ENCODE measurements around the gene CPTP.

DNA sequence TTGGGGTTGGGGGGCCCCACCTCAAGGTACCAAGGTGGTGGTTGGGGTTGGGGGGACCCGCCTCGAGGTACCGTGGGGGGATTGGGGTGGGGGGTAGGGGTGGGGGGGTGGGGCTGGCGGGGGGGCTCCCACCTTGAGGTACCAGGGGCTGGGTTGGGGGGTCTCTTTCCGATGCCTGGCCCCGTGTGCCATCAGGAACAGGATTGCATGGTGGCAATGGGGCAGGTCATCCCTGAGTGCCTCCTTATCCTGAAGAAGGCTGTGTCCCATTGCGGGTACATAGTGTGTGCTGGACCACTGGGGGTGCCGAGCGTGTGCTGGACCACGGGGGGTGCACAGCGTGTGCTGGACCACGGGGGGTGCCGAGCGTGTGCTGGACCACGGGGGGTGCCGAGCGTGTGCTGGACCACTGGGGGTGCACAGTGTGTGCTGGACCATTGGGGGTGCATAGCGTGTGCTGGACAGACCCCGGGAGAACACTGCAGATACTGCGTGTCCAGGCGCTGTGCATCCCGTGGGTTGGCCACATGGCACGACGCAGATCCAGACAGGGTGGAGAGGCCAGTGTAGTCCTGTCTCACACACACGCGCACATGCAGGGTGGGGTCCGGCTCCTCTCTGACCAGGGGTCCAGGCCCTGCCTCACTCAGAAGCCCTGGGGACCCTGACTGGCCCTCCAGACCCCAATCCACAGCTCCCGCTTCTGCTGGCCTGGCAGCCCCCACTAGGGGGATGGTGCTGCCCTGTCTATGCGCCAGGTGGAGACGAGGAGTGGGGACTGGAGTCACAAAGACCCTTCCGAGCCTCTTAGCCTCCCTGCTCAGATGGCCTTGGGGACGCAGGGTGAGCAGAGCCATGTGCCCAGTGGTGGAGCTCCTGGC, 40.1 kb upstream of the CPTP start:
- TF ChIP-seq, protein P1, sequence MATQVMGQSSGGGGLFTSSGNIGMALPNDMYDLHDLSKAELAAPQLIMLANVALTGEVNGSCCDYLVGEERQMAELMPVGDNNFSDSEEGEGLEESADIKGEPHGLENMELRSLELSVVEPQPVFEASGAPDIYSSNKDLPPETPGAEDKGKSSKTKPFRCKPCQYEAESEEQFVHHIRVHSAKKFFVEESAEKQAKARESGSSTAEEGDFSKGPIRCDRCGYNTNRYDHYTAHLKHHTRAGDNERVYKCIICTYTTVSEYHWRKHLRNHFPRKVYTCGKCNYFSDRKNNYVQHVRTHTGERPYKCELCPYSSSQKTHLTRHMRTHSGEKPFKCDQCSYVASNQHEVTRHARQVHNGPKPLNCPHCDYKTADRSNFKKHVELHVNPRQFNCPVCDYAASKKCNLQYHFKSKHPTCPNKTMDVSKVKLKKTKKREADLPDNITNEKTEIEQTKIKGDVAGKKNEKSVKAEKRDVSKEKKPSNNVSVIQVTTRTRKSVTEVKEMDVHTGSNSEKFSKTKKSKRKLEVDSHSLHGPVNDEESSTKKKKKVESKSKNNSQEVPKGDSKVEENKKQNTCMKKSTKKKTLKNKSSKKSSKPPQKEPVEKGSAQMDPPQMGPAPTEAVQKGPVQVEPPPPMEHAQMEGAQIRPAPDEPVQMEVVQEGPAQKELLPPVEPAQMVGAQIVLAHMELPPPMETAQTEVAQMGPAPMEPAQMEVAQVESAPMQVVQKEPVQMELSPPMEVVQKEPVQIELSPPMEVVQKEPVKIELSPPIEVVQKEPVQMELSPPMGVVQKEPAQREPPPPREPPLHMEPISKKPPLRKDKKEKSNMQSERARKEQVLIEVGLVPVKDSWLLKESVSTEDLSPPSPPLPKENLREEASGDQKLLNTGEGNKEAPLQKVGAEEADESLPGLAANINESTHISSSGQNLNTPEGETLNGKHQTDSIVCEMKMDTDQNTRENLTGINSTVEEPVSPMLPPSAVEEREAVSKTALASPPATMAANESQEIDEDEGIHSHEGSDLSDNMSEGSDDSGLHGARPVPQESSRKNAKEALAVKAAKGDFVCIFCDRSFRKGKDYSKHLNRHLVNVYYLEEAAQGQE (IDR thresholded peaks at IDR 0.05; ENCODE audit: low read depth, low read length) = no peak
- TF ChIP-seq, protein P2, sequence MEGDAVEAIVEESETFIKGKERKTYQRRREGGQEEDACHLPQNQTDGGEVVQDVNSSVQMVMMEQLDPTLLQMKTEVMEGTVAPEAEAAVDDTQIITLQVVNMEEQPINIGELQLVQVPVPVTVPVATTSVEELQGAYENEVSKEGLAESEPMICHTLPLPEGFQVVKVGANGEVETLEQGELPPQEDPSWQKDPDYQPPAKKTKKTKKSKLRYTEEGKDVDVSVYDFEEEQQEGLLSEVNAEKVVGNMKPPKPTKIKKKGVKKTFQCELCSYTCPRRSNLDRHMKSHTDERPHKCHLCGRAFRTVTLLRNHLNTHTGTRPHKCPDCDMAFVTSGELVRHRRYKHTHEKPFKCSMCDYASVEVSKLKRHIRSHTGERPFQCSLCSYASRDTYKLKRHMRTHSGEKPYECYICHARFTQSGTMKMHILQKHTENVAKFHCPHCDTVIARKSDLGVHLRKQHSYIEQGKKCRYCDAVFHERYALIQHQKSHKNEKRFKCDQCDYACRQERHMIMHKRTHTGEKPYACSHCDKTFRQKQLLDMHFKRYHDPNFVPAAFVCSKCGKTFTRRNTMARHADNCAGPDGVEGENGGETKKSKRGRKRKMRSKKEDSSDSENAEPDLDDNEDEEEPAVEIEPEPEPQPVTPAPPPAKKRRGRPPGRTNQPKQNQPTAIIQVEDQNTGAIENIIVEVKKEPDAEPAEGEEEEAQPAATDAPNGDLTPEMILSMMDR (IDR thresholded peaks at IDR 0.05 in 2 of 3, conservative IDR thresholded peaks at IDR 0.05 in 1 of 3; ENCODE audit: control insufficient read depth in 2 of 3, extremely low read depth in 1 of 3, insufficient read depth in 1 of 3, low read depth in 3 of 3, low read length in 3 of 3) = no peak
- TF ChIP-seq TBL1XR1 (IDR thresholded peaks at IDR 0.05; ENCODE audit: low read depth, low read length) (no peak), EP300 (IDR thresholded peaks at IDR 0.05; ENCODE audit: borderline replicate concordance in 1 of 2, control insufficient read depth in 1 of 2, low read depth in 2 of 2, low read length in 2 of 2) (no peak), EZH2 (IDR thresholded peaks at IDR 0.05; ENCODE audit: borderline replicate concordance, control insufficient read depth, low read depth, low read length) (no peak), JUND (IDR thresholded peaks at IDR 0.05; ENCODE audit: low read depth, low read length) (no peak), TARDBP (IDR thresholded peaks at IDR 0.05; ENCODE audit: borderline replicate concordance) (no peak), CEBPB (IDR thresholded peaks at IDR 0.05; ENCODE audit: borderline replicate concordance in 1 of 2, low read depth in 2 of 2, low read length in 2 of 2) (no peak), YY1 (IDR thresholded peaks at IDR 0.05; ENCODE audit: low read depth, low read length) (no peak)
- TF ChIP-seq, protein P3, sequence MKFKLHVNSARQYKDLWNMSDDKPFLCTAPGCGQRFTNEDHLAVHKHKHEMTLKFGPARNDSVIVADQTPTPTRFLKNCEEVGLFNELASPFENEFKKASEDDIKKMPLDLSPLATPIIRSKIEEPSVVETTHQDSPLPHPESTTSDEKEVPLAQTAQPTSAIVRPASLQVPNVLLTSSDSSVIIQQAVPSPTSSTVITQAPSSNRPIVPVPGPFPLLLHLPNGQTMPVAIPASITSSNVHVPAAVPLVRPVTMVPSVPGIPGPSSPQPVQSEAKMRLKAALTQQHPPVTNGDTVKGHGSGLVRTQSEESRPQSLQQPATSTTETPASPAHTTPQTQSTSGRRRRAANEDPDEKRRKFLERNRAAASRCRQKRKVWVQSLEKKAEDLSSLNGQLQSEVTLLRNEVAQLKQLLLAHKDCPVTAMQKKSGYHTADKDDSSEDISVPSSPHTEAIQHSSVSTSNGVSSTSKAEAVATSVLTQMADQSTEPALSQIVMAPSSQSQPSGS (IDR thresholded peaks at IDR 0.05; ENCODE audit: low read length) = no peak

All from GM12878 (cell line).